ENCODE measurements around the gene SRPX2. TPM values are rescaled to one million over a fixed set of nuclear protein-coding genes. Genes with fewer than 3 reads are reported as not detected.

The SRPX2 gene
- total and polyA plus RNA-seq, 10 donors: 3.7 to 57.5 (median 21.6) TPM

GRCh38 chrX:100663642-100664041 lies 19.6 kb downstream of the SRPX2 start:
- intact Hi-C loops (cut with DNase I; ENCODE audit: low total_unique reads): no loop called here

GRCh38 chrX:100672966-100673365 lies 29.0 kb downstream of the SRPX2 start:
- no peak for TF ChIP-seq CTCF (IDR thresholded peaks at IDR 0.05 in 8 of 11, conservative IDR thresholded peaks at IDR 0.05 in 3 of 11)
- no peak for TF ChIP-seq POLR2AphosphoS5 (IDR thresholded peaks at IDR 0.05)
- TF ChIP-seq POLR2A (IDR thresholded peaks at IDR 0.05): no peak
- Histone ChIP-seq H3K4me3 (no peak overlapping the region), H3K9me3 (no peaks in the 10 kb centered on the region), H3K36me3 (no peaks in the 10 kb centered on the region), H3K27me3 (replicated peaks in 1 of 7) (no peaks in the 10 kb centered on the region), H3K27ac (no peak overlapping the region), H3K4me1 (peaks cover 0 to 15% (median 8%) of the 10 kb centered on the region in 6 donors)
- intact Hi-C loops (cut with DNase I; ENCODE audit: low total_unique reads): no loop called here
- DNase-seq: no peak
- 58 to 100% (median 94%) methylated on average over 2 to 3 of the region's 3 CpGs for WGBS, 5 donors

More at GRCh38 chrX:100663642-100664041, 19.6 kb downstream of the SRPX2 start:
- no peaks in the 10 kb centered on the region for H3K9me3 ChIP-seq
- H3K27ac ChIP-seq: no peak overlapping the region
- WGBS, 5 donors: 43 to 77% (median 57%) methylated on average over 2 of the region's 2 CpGs
- no peak for DNase-seq
- TF ChIP-seq POLR2A (IDR thresholded peaks at IDR 0.05) (no peak), POLR2AphosphoS5 (IDR thresholded peaks at IDR 0.05) (no peak), CTCF (IDR thresholded peaks at IDR 0.05 in 8 of 11, conservative IDR thresholded peaks at IDR 0.05 in 3 of 11) (no peak)
- H3K4me3 ChIP-seq: no peak overlapping the region
- peaks cover 0 to 4% (median 0%) of the 10 kb centered on the region in 6 donors for H3K36me3 ChIP-seq
- no peaks in the 10 kb centered on the region for H3K4me1 ChIP-seq
- H3K27me3 ChIP-seq (replicated peaks in 1 of 7): peaks cover 0 to 11% (median 0%) of the 10 kb centered on the region in 7 donors

DNA sequence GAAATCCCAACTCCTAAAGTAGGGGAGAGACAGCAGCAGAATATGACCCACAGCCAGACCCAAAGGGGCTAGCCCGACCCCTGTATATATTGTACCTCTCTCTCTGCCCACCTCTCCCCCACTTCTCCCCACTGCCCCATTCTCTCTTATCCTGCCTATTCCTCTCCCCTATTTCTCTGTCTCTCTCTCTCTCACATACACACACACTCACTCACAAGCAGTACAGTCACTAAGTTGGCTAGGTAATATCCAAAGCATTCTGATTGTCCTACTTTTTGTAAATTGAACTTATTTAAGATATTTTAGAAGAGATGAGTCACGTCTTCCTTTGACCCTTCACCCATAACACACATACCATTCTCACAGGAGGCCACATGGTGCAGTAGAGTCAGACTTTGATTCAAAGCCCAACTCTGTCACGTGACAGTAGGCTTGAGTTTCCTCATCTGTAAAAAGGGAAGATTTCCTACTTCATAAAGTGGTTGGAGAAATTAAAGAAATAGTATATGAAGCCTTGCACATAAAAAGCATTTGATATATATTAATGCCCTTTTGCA lies 29.5 kb downstream of the SRPX2 start:
- Histone ChIP-seq H3K27ac (no peak overlapping the region), H3K4me3 (no peak overlapping the region), H3K36me3 (no peaks in the 10 kb centered on the region), H3K4me1 (peaks cover 0 to 15% (median 8%) of the 10 kb centered on the region in 6 donors), H3K27me3 (replicated peaks in 1 of 7) (no peaks in the 10 kb centered on the region), H3K9me3 (no peaks in the 10 kb centered on the region)
- TF ChIP-seq POLR2A (IDR thresholded peaks at IDR 0.05): no peak
- no peak for TF ChIP-seq CTCF (IDR thresholded peaks at IDR 0.05 in 8 of 11, conservative IDR thresholded peaks at IDR 0.05 in 3 of 11)
- TF ChIP-seq POLR2AphosphoS5 (IDR thresholded peaks at IDR 0.05): no peak
- WGBS, 5 donors: 50 to 85% (median 74%) methylated on average over 3 of the region's 3 CpGs
- intact Hi-C loops (cut with DNase I; ENCODE audit: low total_unique reads): no loop called here
- DNase-seq: no peak

- no peaks in the 10 kb centered on the region for H3K9me3 ChIP-seq
- H3K4me3 ChIP-seq: no peak overlapping the region
- intact Hi-C loops (cut with DNase I; ENCODE audit: low total_unique reads): no loop called here
- peaks cover 0 to 15% (median 8%) of the 10 kb centered on the region in 6 donors for H3K4me1 ChIP-seq
- H3K27me3 ChIP-seq (replicated peaks in 1 of 7): no peaks in the 10 kb centered on the region
- TF ChIP-seq POLR2A (IDR thresholded peaks at IDR 0.05) (no peak), POLR2AphosphoS5 (IDR thresholded peaks at IDR 0.05) (no peak)
- H3K27ac ChIP-seq: no peak overlapping the region
- WGBS, 5 donors: 38 to 62% (median 43%) methylated on average over 1 to 2 of the region's 2 CpGs
- H3K36me3 ChIP-seq: no peaks in the 10 kb centered on the region
- no peak for DNase-seq
Measured at GRCh38 chrX:100674705-100675104, 30.7 kb downstream of the SRPX2 start.
